Parathyroid adenoma (tissue), 2 donors: Measurements from ENCODE around the gene NKG7.
A peak's percentile ranks its signal among the peaks of the same experiment; 100 is the strongest.

Experiments used
- H2AFZ ChIP-seq: fragments of 300-600 bp; sonication (generic); one replicate; pipeline ENCODE4 v1.7.0; 2017; ENCODE audit warnings: antibody characterized with exemption, mild to moderate bottlenecking
- H3K27ac ChIP-seq: fragments of 300-600 bp; sonication (generic); one replicate; pipeline ENCODE4 v1.7.0; 2017
- H3K27me3 ChIP-seq: fragments of 300-600 bp; sonication (generic); one replicate; pipeline ENCODE4 v1.7.0; 2017; ENCODE audit warnings: low read length; ENCODE audit not compliant: control insufficient read depth, insufficient read depth
- H3K36me3 ChIP-seq: fragments of 300-600 bp; sonication (generic); one replicate; pipeline ENCODE4 v1.7.0; 2017; ENCODE audit warnings: low read length; ENCODE audit not compliant: control insufficient read depth, insufficient read depth
- H3K4me1 ChIP-seq: fragments of 300-600 bp; sonication (generic); one replicate; pipeline ENCODE4 v1.7.0; 2017; ENCODE audit warnings: control low read depth
- H3K4me2 ChIP-seq: fragments of 300-600 bp; sonication (generic); one replicate; pipeline ENCODE4 v1.7.0; 2017; ENCODE audit warnings: low read length
- H3K4me3 ChIP-seq: fragments of 300-600 bp; sonication (generic); one replicate; pipeline ENCODE4 v1.7.0; 2017; ENCODE audit warnings: low read depth, low read length
- H3K79me2 ChIP-seq: fragments of 300-600 bp; sonication (generic); one replicate; pipeline ENCODE4 v1.7.0; 2017; ENCODE audit warnings: control low read depth
- H3K9ac ChIP-seq: fragments of 300-600 bp; sonication (generic); one replicate; pipeline ENCODE4 v1.7.0; 2017; ENCODE audit warnings: mild to moderate bottlenecking
- H3K9me3 ChIP-seq: fragments of 300-600 bp; sonication (generic); one replicate; pipeline ENCODE4 v1.7.0; 2017; ENCODE audit warnings: low read length; ENCODE audit not compliant: control insufficient read depth
- TF ChIP-seq, protein P1 (sequence below): fragments of 300-600 bp; sonication (generic); IDR thresholded peaks from one replicate; pipeline ENCODE4 v1.7.0; 2017; ENCODE audit warnings: antibody characterized with exemption, mild to moderate bottlenecking
- donor health status: primary hyperparathyroidism.

The NKG7 gene

DNA sequence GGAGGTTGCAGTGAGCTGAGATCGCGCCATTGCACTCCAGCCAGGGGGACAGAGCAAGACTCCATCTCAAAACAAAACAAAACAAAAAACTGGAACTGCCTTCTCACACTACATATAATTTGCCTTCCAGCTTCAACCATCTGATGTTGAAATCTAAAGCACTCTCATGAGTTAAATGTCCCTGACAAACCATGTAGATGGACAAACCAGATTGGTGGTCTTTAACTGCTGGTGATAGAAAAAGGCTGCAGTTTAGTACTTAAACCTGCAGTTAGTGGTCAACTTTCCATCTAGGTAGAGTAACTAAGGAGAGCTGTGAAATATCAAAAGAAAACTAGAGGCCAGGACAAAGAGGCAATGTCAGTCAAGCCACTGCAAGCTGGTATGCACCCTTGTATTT lies 23.7 kb upstream of the NKG7 start:
- H3K9me3 ChIP-seq = no peaks in the 10 kb centered on the region
- H3K27me3 ChIP-seq = no peaks in the 10 kb centered on the region
- no peaks in the 10 kb centered on the region for H3K36me3 ChIP-seq
- no peaks in the 10 kb centered on the region for H3K79me2 ChIP-seq
- no peak overlapping the region for H3K4me3 ChIP-seq
- H2AFZ ChIP-seq = no peak overlapping the region
- TF ChIP-seq, protein P1, sequence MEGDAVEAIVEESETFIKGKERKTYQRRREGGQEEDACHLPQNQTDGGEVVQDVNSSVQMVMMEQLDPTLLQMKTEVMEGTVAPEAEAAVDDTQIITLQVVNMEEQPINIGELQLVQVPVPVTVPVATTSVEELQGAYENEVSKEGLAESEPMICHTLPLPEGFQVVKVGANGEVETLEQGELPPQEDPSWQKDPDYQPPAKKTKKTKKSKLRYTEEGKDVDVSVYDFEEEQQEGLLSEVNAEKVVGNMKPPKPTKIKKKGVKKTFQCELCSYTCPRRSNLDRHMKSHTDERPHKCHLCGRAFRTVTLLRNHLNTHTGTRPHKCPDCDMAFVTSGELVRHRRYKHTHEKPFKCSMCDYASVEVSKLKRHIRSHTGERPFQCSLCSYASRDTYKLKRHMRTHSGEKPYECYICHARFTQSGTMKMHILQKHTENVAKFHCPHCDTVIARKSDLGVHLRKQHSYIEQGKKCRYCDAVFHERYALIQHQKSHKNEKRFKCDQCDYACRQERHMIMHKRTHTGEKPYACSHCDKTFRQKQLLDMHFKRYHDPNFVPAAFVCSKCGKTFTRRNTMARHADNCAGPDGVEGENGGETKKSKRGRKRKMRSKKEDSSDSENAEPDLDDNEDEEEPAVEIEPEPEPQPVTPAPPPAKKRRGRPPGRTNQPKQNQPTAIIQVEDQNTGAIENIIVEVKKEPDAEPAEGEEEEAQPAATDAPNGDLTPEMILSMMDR = no peak
- no peak overlapping the region for H3K27ac ChIP-seq
- no peak overlapping the region for H3K4me2 ChIP-seq
- H3K4me1 ChIP-seq = peaks cover 3% of the 10 kb centered on the region
- H3K9ac ChIP-seq = no peak overlapping the region

DNA sequence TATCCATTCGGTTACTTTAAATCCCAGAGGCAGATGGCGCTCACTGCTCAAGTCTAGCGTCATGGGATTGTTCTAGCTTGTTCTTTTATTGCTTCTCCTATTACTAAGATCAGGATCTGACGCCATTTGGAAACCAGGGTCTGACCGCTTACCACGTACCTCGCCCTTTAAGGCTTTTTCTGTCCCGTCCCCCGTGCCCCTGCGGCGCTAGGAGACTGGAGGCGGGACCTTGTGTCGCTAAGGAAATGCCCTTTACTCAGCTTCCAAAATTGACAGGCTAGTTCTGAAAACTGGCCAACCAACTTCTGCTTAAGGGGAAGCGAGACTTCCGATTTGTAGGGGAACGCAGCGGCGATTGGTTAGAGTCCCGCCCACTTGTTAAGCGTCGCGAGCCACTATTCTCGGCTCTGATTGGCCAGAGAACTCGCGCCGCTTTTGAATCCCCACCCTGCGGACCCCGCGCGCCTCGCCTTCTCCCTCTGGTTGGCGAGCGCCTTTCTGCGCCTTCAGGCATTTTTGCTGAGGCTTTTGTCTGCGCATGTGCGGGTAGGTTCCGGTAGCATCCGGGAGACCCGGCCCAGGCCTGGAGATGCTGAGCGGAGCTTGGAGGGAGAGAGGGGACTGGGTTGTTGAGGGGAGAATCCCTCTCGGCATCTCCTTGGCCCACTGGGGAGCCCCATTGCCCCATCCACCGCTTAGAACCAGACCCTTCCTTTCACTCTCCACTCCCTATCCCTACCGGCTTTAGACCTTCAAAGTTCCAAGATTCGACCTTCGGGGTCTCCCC lies 21.8 kb upstream of the NKG7 start:
- Histone ChIP-seq H3K27ac (peak overlapping the region; percentile 74), H3K36me3 (no peaks in the 10 kb centered on the region), H2AFZ (peak overlapping the region; percentile 95), H3K4me3 (peak overlapping the region; percentile 53), H3K9ac (no peak overlapping the region), H3K27me3 (no peaks in the 10 kb centered on the region), H3K4me2 (peak overlapping the region; percentile 60), H3K4me1 (peaks cover 3% of the 10 kb centered on the region), H3K79me2 (no peaks in the 10 kb centered on the region), H3K9me3 (no peaks in the 10 kb centered on the region)
- TF ChIP-seq, protein P1 = no peak

DNA sequence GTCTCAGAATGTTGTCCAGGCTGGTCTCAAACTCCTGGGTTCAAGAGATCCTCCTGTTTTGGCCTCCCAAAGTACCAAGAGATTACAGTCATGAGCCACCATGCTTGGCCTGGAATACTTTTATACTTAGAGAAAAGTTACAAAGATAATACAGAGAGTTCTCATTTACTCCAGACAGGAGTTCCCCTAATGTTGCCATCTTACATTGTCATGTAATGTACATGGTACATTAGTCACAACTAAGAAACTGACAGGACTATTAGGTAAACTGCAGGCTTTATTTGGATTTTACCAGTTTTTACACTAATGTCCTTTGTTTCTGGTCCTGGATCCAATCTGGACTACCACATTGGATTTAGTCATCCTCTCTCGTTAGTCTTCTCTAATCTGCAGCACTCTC lies 20.2 kb upstream of the NKG7 start:
- H3K4me3 ChIP-seq = no peak overlapping the region
- H3K27me3 ChIP-seq = no peaks in the 10 kb centered on the region
- peaks cover 3% of the 10 kb centered on the region for H3K4me1 ChIP-seq
- H3K9ac ChIP-seq = no peak overlapping the region
- no peaks in the 10 kb centered on the region for H3K9me3 ChIP-seq
- no peak overlapping the region for H3K4me2 ChIP-seq
- H3K36me3 ChIP-seq = no peaks in the 10 kb centered on the region
- H2AFZ ChIP-seq = no peak overlapping the region
- H3K79me2 ChIP-seq = no peaks in the 10 kb centered on the region
- TF ChIP-seq, protein P1 = no peak
- H3K27ac ChIP-seq = no peak overlapping the region

DNA sequence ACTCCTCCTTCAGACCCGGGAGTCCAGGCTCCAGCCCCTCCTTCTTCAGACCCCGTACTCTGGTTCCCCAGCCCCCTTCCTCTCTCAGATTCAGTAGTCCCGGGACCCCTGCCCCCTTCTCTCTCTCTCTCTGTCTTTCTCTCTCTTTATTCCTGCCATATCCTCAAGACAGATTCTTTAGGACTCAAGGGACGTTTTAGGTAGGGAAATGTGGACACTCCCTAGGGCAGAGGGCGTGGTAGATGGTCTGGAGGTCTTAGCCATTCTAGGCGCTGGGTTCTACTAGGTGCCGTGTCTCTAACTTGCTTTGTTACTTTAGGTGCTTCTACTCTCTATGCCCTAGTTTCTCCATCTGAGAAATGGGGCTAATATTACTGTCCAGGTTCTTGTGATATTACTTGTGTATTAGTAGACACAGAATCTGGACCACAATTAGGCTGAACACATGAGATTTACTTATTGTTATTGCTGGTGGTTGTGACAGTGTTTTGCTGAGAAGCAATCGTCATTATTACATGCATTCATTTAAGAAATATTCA lies 18.7 kb upstream of the NKG7 start:
- H3K4me1 ChIP-seq = peaks cover 3% of the 10 kb centered on the region
- H3K79me2 ChIP-seq = no peaks in the 10 kb centered on the region
- H3K9me3 ChIP-seq = no peaks in the 10 kb centered on the region
- H3K9ac ChIP-seq = no peak overlapping the region
- H3K4me2 ChIP-seq = no peak overlapping the region
- no peaks in the 10 kb centered on the region for H3K27me3 ChIP-seq
- TF ChIP-seq, protein P1 = no peak
- no peak overlapping the region for H3K27ac ChIP-seq
- H3K4me3 ChIP-seq = no peak overlapping the region
- H2AFZ ChIP-seq = no peak overlapping the region
- no peaks in the 10 kb centered on the region for H3K36me3 ChIP-seq

DNA sequence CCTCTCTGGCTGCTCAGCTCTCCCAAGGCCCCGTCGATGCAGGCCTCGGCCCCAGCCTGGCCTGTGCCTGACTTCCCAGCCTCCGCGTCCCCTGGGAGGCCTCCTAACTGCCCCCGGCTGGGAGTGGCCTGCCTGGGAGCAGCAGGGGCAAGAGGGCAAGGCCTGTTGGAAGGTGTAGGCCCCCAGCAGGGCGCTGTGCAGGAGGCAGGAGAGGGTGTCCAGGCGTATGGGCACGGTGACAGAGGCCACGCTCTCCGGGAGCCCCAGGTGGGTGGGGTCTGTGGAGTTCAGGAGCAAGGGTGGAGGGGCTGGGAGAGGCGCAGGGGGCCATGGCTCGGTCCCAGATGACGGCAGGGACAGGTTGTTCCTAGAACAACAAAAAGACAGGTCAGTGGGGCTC lies 16.7 kb upstream of the NKG7 start:
- no peak overlapping the region for H3K4me3 ChIP-seq
- H3K27ac ChIP-seq = no peak overlapping the region
- H3K4me2 ChIP-seq = no peak overlapping the region
- H3K9me3 ChIP-seq = no peaks in the 10 kb centered on the region
- H3K36me3 ChIP-seq = no peaks in the 10 kb centered on the region
- H3K4me1 ChIP-seq = peaks cover 6% of the 10 kb centered on the region
- TF ChIP-seq, protein P1 = no peak
- H3K79me2 ChIP-seq = no peaks in the 10 kb centered on the region
- no peak overlapping the region for H3K9ac ChIP-seq
- no peak overlapping the region for H2AFZ ChIP-seq
- H3K27me3 ChIP-seq = no peaks in the 10 kb centered on the region
